Left forelimb (tissue), 1 donor: ENCODE data around the gene CNTFR.
A peak's percentile ranks its signal among the peaks of the same experiment; 100 is the strongest.

Source experiments
- DNase-seq: peaks from one replicate; pipeline ENCODE4 v3.0.0-alpha.2; 2018; ENCODE audit warnings: low spot score

The CNTFR gene

GRCh38 chr9:34620061-34620994, 30.8 kb upstream of the CNTFR start, which contains the start of gene DCTN3:
Gene DCTN3 (minus strand): TSS chr9:34620495. CDS start chr9:34620464, 31 bp downstream.
- peak; percentile 92 for DNase-seq

GRCh38 chr9:34615132-34615531, 25.6 kb upstream of the CNTFR start:
- no peak for DNase-seq

- peak; percentile 84 for DNase-seq
Observed at GRCh38 chr9:34612788-34613390, 23.4 kb upstream of the CNTFR start.

GRCh38 chr9:34611811-34612787, 22.6 kb upstream of the CNTFR start, which contains the start of gene RPP25L:
Gene RPP25L (minus strand): TSS chr9:34612097. CDS start chr9:34611296, 801 bp downstream.
- peak; percentile 90 for DNase-seq

- DNase-seq, result no peak
Observed at GRCh38 chr9:34611251-34611810, 21.8 kb upstream of the CNTFR start.

GRCh38 chr9:34610434-34611206, 21.1 kb upstream of the CNTFR start:
- no peak for DNase-seq

GRCh38 chr9:34607331-34607730, 17.8 kb upstream of the CNTFR start:
- no peak for DNase-seq

- no peak for DNase-seq
Observed at GRCh38 chr9:34606905-34607304, 17.4 kb upstream of the CNTFR start.

GRCh38 chr9:34606190-34606589, 16.7 kb upstream of the CNTFR start:
- DNase-seq, result no peak

- peak; percentile 81 for DNase-seq
Observed at GRCh38 chr9:34603610-34604231, 14.2 kb upstream of the CNTFR start.

GRCh38 chr9:34601937-34602573, 12.5 kb upstream of the CNTFR start:
- DNase-seq, result no peak

- DNase-seq, result no peak
Observed at GRCh38 chr9:34600908-34601307, 11.4 kb upstream of the CNTFR start.

- DNase-seq, result no peak
Observed at GRCh38 chr9:34599546-34599945, 10.0 kb upstream of the CNTFR start.

- DNase-seq, result no peak
Observed at GRCh38 chr9:34594177-34594576, 4.7 kb upstream of the CNTFR start.

- peak; percentile 78 for DNase-seq
Observed at GRCh38 chr9:34592895-34593601, 3.5 kb upstream of the CNTFR start.

GRCh38 chr9:34591917-34592866, 2.7 kb upstream of the CNTFR start:
- DNase-seq, result no peak

GRCh38 chr9:34591248-34591916, 1.9 kb upstream of the CNTFR start:
- peak; percentile 92 for DNase-seq
